A375 (cell line): ENCODE data around the gene ATG101. TPM values are rescaled to one million over a fixed set of nuclear protein-coding genes. Genes with fewer than 3 reads are reported as not detected.

ENCODE experiments used
- total RNA-seq: library from RNA; depleted of rRNA; stranded (reverse); fragments of >200 nt; shearing (Covaris generic); gene quantifications from 2 replicates; pipeline ENCODE4 v1.2.3, GENCODE V29; 2014; rRNA removed

The ATG101 gene
- 199 and 233 TPM in 2 replicates for total RNA-seq

GRCh38 chr12:52069327-52070184 lies at the start of gene ATG101:
Gene ATG101 (plus strand): TSS chr12:52069978. CDS start chr12:52073651, 3,673 bp downstream.

GRCh38 chr12:52050758-52051541 lies 18.8 kb upstream of the ATG101 start, which contains the start of gene NR4A1:
Gene NR4A1 (plus strand): TSS chr12:52051442. CDS start chr12:52054329, 2,887 bp downstream.

GRCh38 chr12:52079576-52080402 lies 10.0 kb downstream of the ATG101 start, which contains the start of gene SMIM41:
Gene SMIM41 (plus strand): TSS chr12:52079704. CDS start chr12:52079780, 76 bp downstream.

Other genes starting within 250 kb of the ATG101 start
- not detected in 2 replicates for gene FIGNL2, start 221.3 kb upstream of the ATG101 start, total RNA-seq
- not detected in 2 replicates for gene ANKRD33, start 181.9 kb upstream of the ATG101 start, total RNA-seq
- 0.16 and 0.53 TPM in 2 replicates for gene ACVRL1, start 162.5 kb upstream of the ATG101 start, total RNA-seq
- 8.2 and 11.9 TPM in 2 replicates for gene ACVR1B, start 118.3 kb upstream of the ATG101 start, total RNA-seq
- 2.8 and 4.0 TPM in 2 replicates for gene TAMALIN, start 63.0 kb upstream of the ATG101 start, total RNA-seq
- gene NR4A1, start 18.5 kb upstream of the ATG101 start, total RNA-seq = 79.1 and 101 TPM in 2 replicates
- 0.58 and 0.72 TPM in 2 replicates for gene SMIM41, start 9.7 kb downstream of the ATG101 start, total RNA-seq
- 40.8 and 49.9 TPM in 2 replicates for gene KRT80, start 122.0 kb downstream of the ATG101 start, total RNA-seq
- 31.9 and 37.9 TPM in 2 replicates for gene KRT7, start 163.3 kb downstream of the ATG101 start, total RNA-seq
- gene KRT86, start 204.7 kb downstream of the ATG101 start, total RNA-seq = 3.0 and 4.7 TPM in 2 replicates
- 129 and 158 TPM in 2 replicates for gene KRT81, start 221.6 kb downstream of the ATG101 start, total RNA-seq